ES-I3 (cell line): Measurements from ENCODE around the gene CD34.

Source experiments
- H3K36me3 ChIP-seq: 2 replicates; pipeline ENCODE4 v1.6.1; 2013; ENCODE audit warnings: mild to moderate bottlenecking, low read length, control low read depth, moderate library complexity; ENCODE audit not compliant: insufficient read depth
- H3K4me1 ChIP-seq: 2 replicates; pipeline ENCODE4 v1.6.1; 2013; ENCODE audit warnings: mild to moderate bottlenecking, control low read depth, low read length; ENCODE audit not compliant: insufficient read depth
- H3K9ac ChIP-seq: 2 replicates; pipeline ENCODE4 v1.6.1; 2013; ENCODE audit warnings: low read depth, mild to moderate bottlenecking, low read length, moderate library complexity
- H3K9me3 ChIP-seq: 2 replicates; pipeline ENCODE4 v1.6.1; 2013; ENCODE audit warnings: mild to moderate bottlenecking, low read length, moderate library complexity; ENCODE audit not compliant: control insufficient read depth, insufficient read depth

CD34 gene

GRCh38 chr1:207898836-207899235 is 12.1 kb downstream of the CD34 start:
- H3K9ac ChIP-seq: no peak overlapping the region
- H3K9me3 ChIP-seq: no peaks in the 10 kb centered on the region
- H3K4me1 ChIP-seq: no peaks in the 10 kb centered on the region
- no peaks in the 10 kb centered on the region for H3K36me3 ChIP-seq

- H3K9me3 ChIP-seq: no peaks in the 10 kb centered on the region
- no peaks in the 10 kb centered on the region for H3K4me1 ChIP-seq
- H3K36me3 ChIP-seq: no peaks in the 10 kb centered on the region
- H3K9ac ChIP-seq: no peak overlapping the region
Observed at GRCh38 chr1:207898260-207898659, 12.7 kb downstream of the CD34 start.

- Histone ChIP-seq H3K36me3 (no peaks in the 10 kb centered on the region), H3K9ac (no peak overlapping the region), H3K4me1 (no peaks in the 10 kb centered on the region), H3K9me3 (no peaks in the 10 kb centered on the region)
Observed at GRCh38 chr1:207897188-207897587, 13.7 kb downstream of the CD34 start.

DNA sequence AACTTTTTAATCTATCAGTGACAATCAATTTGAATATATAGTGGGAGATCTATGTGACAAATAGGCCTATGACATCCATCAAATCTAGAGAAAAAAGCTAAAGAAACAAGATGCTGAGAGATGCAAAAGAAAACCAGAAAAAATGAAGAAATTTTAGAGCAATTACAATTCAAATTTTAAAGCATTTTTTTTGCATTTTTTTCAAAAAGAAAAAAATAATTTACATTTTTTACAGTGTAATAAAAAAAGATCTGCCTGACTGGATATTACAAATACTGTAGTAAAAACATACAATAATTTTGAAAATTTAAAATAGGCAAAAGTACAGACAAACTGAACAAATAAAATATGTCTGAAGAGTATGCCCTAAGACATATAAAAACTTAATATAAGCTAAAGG is 14.4 kb downstream of the CD34 start:
- no peaks in the 10 kb centered on the region for H3K9me3 ChIP-seq
- H3K9ac ChIP-seq: no peak overlapping the region
- no peaks in the 10 kb centered on the region for H3K36me3 ChIP-seq
- H3K4me1 ChIP-seq: no peaks in the 10 kb centered on the region

DNA sequence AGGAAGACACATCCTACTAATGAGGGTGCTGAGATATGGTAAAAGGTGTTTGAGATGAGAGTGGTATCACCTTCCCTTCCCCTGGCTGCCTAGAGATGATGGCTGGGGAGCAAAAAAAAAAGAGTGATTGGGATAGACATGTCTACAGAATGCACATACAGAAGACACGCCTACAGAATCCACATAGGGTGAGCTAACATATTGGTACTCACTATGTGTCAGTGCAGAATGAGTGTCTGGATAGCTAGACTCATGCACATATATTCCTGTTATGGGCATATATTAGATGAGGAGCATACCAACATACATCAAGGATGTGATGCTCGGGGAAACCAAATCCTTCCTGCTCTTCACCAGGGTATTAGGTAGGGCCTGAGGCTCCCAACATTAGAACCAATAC is 16.2 kb downstream of the CD34 start:
- Histone ChIP-seq H3K36me3 (no peaks in the 10 kb centered on the region), H3K4me1 (no peaks in the 10 kb centered on the region), H3K9me3 (no peaks in the 10 kb centered on the region), H3K9ac (no peak overlapping the region)

DNA sequence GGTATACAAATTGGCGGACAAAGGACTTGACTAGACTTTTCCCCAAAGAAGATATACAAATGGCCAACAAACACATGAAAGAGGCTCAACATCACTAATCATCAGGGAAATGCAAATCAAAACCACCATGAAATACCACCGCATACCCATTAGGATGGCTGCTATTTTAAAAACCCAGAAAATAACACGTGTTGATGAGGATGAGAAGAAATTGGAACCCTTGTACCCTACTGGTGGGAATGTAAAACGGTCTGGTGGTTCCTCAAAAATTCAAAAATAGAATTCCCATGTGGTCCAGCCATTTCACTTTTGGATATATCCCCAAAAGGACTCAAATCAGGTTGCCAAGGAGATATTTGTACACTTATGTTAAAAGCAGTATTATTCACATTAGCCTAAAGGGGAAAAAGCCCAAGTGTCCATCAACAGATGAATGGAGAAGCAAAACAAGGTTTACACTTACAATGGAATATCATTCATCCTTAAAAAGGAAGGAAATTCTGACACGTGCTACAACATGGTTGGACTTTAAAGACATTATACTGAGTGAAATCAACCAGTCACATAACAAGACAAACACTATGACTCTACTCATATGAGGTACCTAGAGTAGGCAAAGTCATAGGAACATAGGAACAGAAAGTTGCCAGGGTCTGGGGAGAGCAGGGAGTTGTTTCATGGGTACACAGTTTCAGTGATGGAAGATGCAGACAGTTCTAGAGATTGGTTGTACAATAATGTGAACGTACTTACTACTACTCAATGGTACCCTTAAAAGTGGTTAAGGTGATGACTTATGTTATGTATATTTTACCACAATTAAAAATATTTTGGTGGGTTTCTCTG is 17.0 kb downstream of the CD34 start:
- Histone ChIP-seq H3K4me1 (no peaks in the 10 kb centered on the region), H3K9me3 (no peaks in the 10 kb centered on the region), H3K9ac (no peak overlapping the region), H3K36me3 (no peaks in the 10 kb centered on the region)

DNA sequence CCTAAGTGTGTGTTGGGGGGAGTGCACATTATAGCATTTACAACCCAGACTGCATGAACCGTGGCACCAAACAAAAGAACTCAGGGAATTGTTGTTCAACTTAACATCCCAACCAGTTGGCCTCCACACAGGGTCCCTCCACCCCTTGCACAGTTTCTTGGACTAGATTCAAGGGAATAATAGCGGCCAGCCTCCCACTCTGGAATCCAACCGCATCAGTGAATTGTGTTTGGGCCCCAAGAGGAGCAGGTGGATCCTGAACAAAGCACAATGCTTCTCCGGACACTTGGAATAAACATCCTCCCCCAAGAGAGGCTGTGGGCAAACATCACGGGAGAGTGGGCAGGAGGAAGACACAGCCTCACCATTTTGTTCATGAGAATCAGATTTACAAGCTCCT is 18.2 kb downstream of the CD34 start:
- H3K9me3 ChIP-seq: no peaks in the 10 kb centered on the region
- H3K9ac ChIP-seq: no peak overlapping the region
- no peaks in the 10 kb centered on the region for H3K36me3 ChIP-seq
- H3K4me1 ChIP-seq: no peaks in the 10 kb centered on the region

GRCh38 chr1:207891148-207891547 is 19.8 kb downstream of the CD34 start:
- H3K36me3 ChIP-seq: no peaks in the 10 kb centered on the region
- H3K9me3 ChIP-seq: no peaks in the 10 kb centered on the region
- no peaks in the 10 kb centered on the region for H3K4me1 ChIP-seq
- H3K9ac ChIP-seq: no peak overlapping the region

DNA sequence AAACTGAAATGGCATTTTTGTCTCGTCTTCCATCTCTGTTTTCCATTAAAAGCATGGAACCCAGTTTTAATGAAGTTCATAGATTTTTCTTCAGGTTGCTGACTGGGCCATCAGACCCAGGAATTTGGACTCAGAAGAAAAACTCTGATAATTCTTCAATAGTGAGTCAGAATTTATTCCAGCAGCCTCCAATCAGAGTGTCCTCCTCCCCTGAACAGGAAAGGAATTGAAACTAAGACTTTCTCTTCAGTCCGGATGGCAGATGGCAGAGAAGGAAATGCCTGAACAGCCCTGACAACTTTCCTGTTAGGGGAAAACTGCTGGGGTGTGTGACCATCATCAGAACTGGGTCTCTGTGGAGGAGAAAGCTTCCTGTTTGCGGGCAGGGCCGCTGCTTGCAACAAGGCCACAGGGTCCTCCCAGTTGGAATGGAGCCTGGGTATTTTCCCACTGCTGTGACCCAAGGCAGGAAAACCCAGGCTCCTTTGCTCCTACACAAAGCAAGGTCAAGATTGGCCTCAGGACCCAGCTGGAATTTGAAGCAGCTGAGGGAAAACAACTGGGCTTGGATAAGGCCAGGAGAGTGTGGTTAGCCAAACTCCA is 20.7 kb downstream of the CD34 start:
- no peaks in the 10 kb centered on the region for H3K4me1 ChIP-seq
- no peaks in the 10 kb centered on the region for H3K36me3 ChIP-seq
- no peak overlapping the region for H3K9ac ChIP-seq
- no peaks in the 10 kb centered on the region for H3K9me3 ChIP-seq

GRCh38 chr1:207888652-207889051 is 22.3 kb downstream of the CD34 start:
- Histone ChIP-seq H3K4me1 (no peaks in the 10 kb centered on the region), H3K9ac (no peak overlapping the region), H3K36me3 (no peaks in the 10 kb centered on the region), H3K9me3 (no peaks in the 10 kb centered on the region)

- no peak overlapping the region for H3K9ac ChIP-seq
- H3K4me1 ChIP-seq: no peaks in the 10 kb centered on the region
- no peaks in the 10 kb centered on the region for H3K9me3 ChIP-seq
- H3K36me3 ChIP-seq: no peaks in the 10 kb centered on the region
Observed at GRCh38 chr1:207887542-207888201, 23.3 kb downstream of the CD34 start.

- Histone ChIP-seq H3K9me3 (no peaks in the 10 kb centered on the region), H3K4me1 (no peaks in the 10 kb centered on the region), H3K9ac (no peak overlapping the region), H3K36me3 (no peaks in the 10 kb centered on the region)
Observed at GRCh38 chr1:207886227-207886626, 24.7 kb downstream of the CD34 start.

- H3K4me1 ChIP-seq: no peaks in the 10 kb centered on the region
- no peak overlapping the region for H3K9ac ChIP-seq
- H3K9me3 ChIP-seq: no peaks in the 10 kb centered on the region
- H3K36me3 ChIP-seq: no peaks in the 10 kb centered on the region
Observed at GRCh38 chr1:207885129-207886032, 25.5 kb downstream of the CD34 start.
